H1 (cell line): ENCODE data around the gene CNDP1. TPM values are rescaled to one million over a fixed set of nuclear protein-coding genes. Genes with fewer than 3 reads are reported as not detected.

Source experiments
- CTCF ChIA-PET: fragments of 300-600 bp; sonication (Branson Sonifier 250); formaldehyde crosslinking; loops from one replicate; lab custom pipeline; 2021; ENCODE audit not compliant: partially characterized antibody; lab: Charles Lee
- POLR2A ChIA-PET: fragments of 300-600 bp; sonication (Branson Sonifier 250); formaldehyde crosslinking; loops from one replicate; lab custom pipeline; 2021; ENCODE audit warnings: inconsistent platforms; ENCODE audit not compliant: partially characterized antibody; lab: Charles Lee
- DNase-seq, 2 experiments: peaks; one replicate each; pipeline versions ENCODE4 v3.0.0 to v3.0.0-alpha.2; 2010 to 2022; ENCODE audit warnings: low spot score in 2 of 2, low read depth in 1 of 2, mixed read lengths in 1 of 2
- FAIRE-seq: peaks from 2 replicates; lab custom pipeline; 2011; peaks lifted over from hg19 to GRCh38; lab: Jason Lieb, UNC
- H2AFZ ChIP-seq: 2 replicates; pipeline ENCODE4 v1.8.1; 2012; ENCODE audit warnings: low read length, inconsistent platforms
- H2AK5ac ChIP-seq: 2 replicates; pipeline ENCODE4 v1.6.1; 2013; ENCODE audit warnings: low read depth, low read length
- H2BK120ac ChIP-seq: replicated peaks from 2 replicates; pipeline ENCODE3; 2013; ENCODE audit warnings: low read depth, low read length, inconsistent platforms
- H2BK12ac ChIP-seq: 2 replicates; pipeline ENCODE4 v1.6.1; 2013; ENCODE audit warnings: low read depth, low read length
- H2BK15ac ChIP-seq: 2 replicates; pipeline ENCODE4 v1.6.1; 2013; ENCODE audit warnings: low read length
- H2BK20ac ChIP-seq: 2 replicates; pipeline ENCODE4 v1.6.1; 2013; ENCODE audit warnings: low read length
- H2BK5ac ChIP-seq: 2 replicates; pipeline ENCODE4 v1.6.1; 2013; ENCODE audit warnings: low read depth, low read length
- H3K14ac ChIP-seq: 2 replicates; pipeline ENCODE4 v1.6.1; 2013; ENCODE audit warnings: inconsistent platforms; ENCODE audit not compliant: insufficient read length
- H3K18ac ChIP-seq: 2 replicates; pipeline ENCODE4 v1.6.1; 2013; ENCODE audit warnings: low read length; ENCODE audit errors: extremely low read depth
- H3K23ac ChIP-seq: 2 replicates; pipeline ENCODE4 v1.6.1; 2013; ENCODE audit warnings: inconsistent platforms; ENCODE audit not compliant: insufficient read length
- H3K23me2 ChIP-seq: 2 replicates; pipeline ENCODE4 v1.6.1; 2013; ENCODE audit warnings: low read depth, low read length
- H3K27ac ChIP-seq: 2 replicates; pipeline ENCODE4 v1.6.1; 2011; ENCODE audit warnings: low read depth, low read length, inconsistent platforms
- H3K27me3 ChIP-seq, 4 experiments: replicated peaks in 1 of 4; 1 replicate in 1 of 4; 2 replicates in 3 of 4; pipeline versions ENCODE4 v1.6.1 to v1.8.1; 2011 to 2013; ENCODE audit warnings: low read length in 3 of 4, mild to moderate bottlenecking in 3 of 4, inconsistent platforms in 2 of 4, mixed read lengths in 2 of 4, moderate library complexity in 1 of 4; ENCODE audit not compliant: control insufficient read depth in 3 of 4, insufficient read depth in 3 of 4; ENCODE audit errors: extremely low read depth in 1 of 4
- H3K36me3 ChIP-seq, 4 experiments: 2 replicates each; pipeline versions ENCODE4 v1.6.1 to v1.8.1; 2011 to 2013; ENCODE audit warnings: mild to moderate bottlenecking in 4 of 4, low read length in 3 of 4, moderate library complexity in 2 of 4, control low read depth in 1 of 4, inconsistent platforms in 1 of 4; ENCODE audit not compliant: insufficient read depth in 4 of 4, control insufficient read depth in 2 of 4
- H3K4ac ChIP-seq: replicated peaks from 2 replicates; pipeline ENCODE3; 2013; ENCODE audit warnings: low read length, low read depth, mixed read lengths, inconsistent platforms; ENCODE audit not compliant: insufficient read length
- H3K4me1 ChIP-seq, 4 experiments: replicated peaks in 1 of 4; 1 replicate in 1 of 4; 2 replicates in 3 of 4; pipeline versions ENCODE4 v1.6.1 to v1.8.1; 2011 to 2013; ENCODE audit warnings: low read length in 3 of 4, inconsistent platforms in 2 of 4, mixed read lengths in 1 of 4; ENCODE audit not compliant: insufficient read depth in 4 of 4, control insufficient read depth in 3 of 4
- H3K4me2 ChIP-seq, 2 experiments: 2 replicates each; pipeline versions ENCODE4 v1.6.1 to v1.8.1; 2011 to 2013; ENCODE audit warnings: low read depth in 2 of 2, low read length in 2 of 2, control low read depth in 1 of 2, inconsistent platforms in 1 of 2, mild to moderate bottlenecking in 1 of 2; ENCODE audit not compliant: insufficient read depth in 1 of 2
- H3K4me3 ChIP-seq, 4 experiments: fragments of 200-600, 300-600 bp in 1 of 4; sonication (generic), shearing (Covaris generic), sonication (Bioruptor Twin) in 1 of 4; 2 replicates each; pipeline versions ENCODE4 v1.5.1 to v1.8.1; 2011 to 2016; ENCODE audit warnings: low read length in 4 of 4, low read depth in 3 of 4, control low read depth in 2 of 4, inconsistent platforms in 2 of 4, mild to moderate bottlenecking in 2 of 4, mixed read lengths in 1 of 4, moderate library complexity in 1 of 4; ENCODE audit not compliant: insufficient read depth in 2 of 4; ENCODE audit errors: extremely low read depth in 1 of 4
- H3K56ac ChIP-seq: replicated peaks from 2 replicates; pipeline ENCODE3; 2013; ENCODE audit warnings: low read depth, mild to moderate bottlenecking, mixed read lengths, low read length, inconsistent platforms; ENCODE audit not compliant: insufficient read length
- H3K79me1 ChIP-seq: 2 replicates; pipeline ENCODE4 v1.6.1; 2013; ENCODE audit warnings: low read depth, low read length, control low read depth
- H3K79me2 ChIP-seq, 2 experiments: 2 replicates each; pipeline versions ENCODE4 v1.6.1 to v1.8.1; 2012 to 2013; ENCODE audit warnings: low read length in 2 of 2, mild to moderate bottlenecking in 2 of 2, inconsistent platforms in 1 of 2; ENCODE audit not compliant: insufficient read depth in 2 of 2, control insufficient read depth in 1 of 2
- H3K9ac ChIP-seq, 4 experiments: replicated peaks in 1 of 4; 1 replicate in 1 of 4; 2 replicates in 3 of 4; pipeline versions ENCODE4 v1.6.1 to v1.8.1; 2011 to 2013; ENCODE audit warnings: low read depth in 3 of 4, low read length in 3 of 4, control low read depth in 2 of 4, mild to moderate bottlenecking in 2 of 4, moderate library complexity in 2 of 4, inconsistent platforms in 1 of 4; ENCODE audit errors: extremely low read depth in 1 of 4
- H3K9me3 ChIP-seq, 2 experiments: 2 replicates each; pipeline versions ENCODE4 v1.6.1 to v1.8.1; 2012 to 2013; ENCODE audit warnings: mild to moderate bottlenecking in 2 of 2, moderate library complexity in 2 of 2, control low read depth in 1 of 2, inconsistent platforms in 1 of 2, low read depth in 1 of 2, low read length in 1 of 2, mixed read lengths in 1 of 2; ENCODE audit not compliant: insufficient read depth in 2 of 2
- H4K20me1 ChIP-seq, 2 experiments: replicated peaks in 1 of 2; 2 replicates each; pipeline versions ENCODE3 to v1.8.1; 2011 to 2013; ENCODE audit warnings: inconsistent platforms in 2 of 2, low read length in 2 of 2, mild to moderate bottlenecking in 1 of 2; ENCODE audit not compliant: insufficient read depth in 2 of 2, control insufficient read depth in 1 of 2
- H4K5ac ChIP-seq: 2 replicates; pipeline ENCODE4 v1.6.1; 2013; ENCODE audit warnings: low read length, low read depth, mixed read lengths, inconsistent platforms; ENCODE audit not compliant: insufficient read length
- H4K8ac ChIP-seq: 2 replicates; pipeline ENCODE4 v1.8.0; 2013; ENCODE audit warnings: mild to moderate bottlenecking, moderate library complexity, low read length, inconsistent platforms; ENCODE audit not compliant: insufficient read depth; ENCODE audit errors: extremely low read depth
- H4K91ac ChIP-seq: replicated peaks from 2 replicates; pipeline ENCODE3; 2013; ENCODE audit warnings: low read length, mixed read lengths, inconsistent platforms; ENCODE audit not compliant: insufficient read length
- BRCA1 ChIP-seq: IDR thresholded peaks from 2 replicates; pipeline ENCODE4 v1.6.1; 2012; ENCODE audit warnings: low read depth, low read length, improper control_type of control experiment
- E2F6 ChIP-seq: IDR thresholded peaks from 2 replicates; pipeline ENCODE4 v1.6.1; 2012; ENCODE audit warnings: inconsistent platforms
- EZH2 ChIP-seq: fragments of 200-600 bp; sonication (generic); IDR thresholded peaks from 2 replicates; pipeline ENCODE4 v1.7.1; 2012; ENCODE audit warnings: low read depth, mild to moderate bottlenecking, moderate library complexity, low read length, inconsistent platforms; ENCODE audit not compliant: severe bottlenecking
- GTF2F1 ChIP-seq: IDR thresholded peaks from 2 replicates; pipeline ENCODE4 v1.6.1; 2012; ENCODE audit warnings: low read depth, low read length, improper control_type of control experiment, borderline replicate concordance
- MAFK ChIP-seq: IDR thresholded peaks from 2 replicates; pipeline ENCODE4 v1.6.1; 2012; ENCODE audit warnings: low read depth, mild to moderate bottlenecking, improper control_type of control experiment, low read length
- MAX ChIP-seq: IDR thresholded peaks from 2 replicates; pipeline ENCODE4 v1.6.1; 2012; ENCODE audit warnings: inconsistent platforms
- POU5F1 ChIP-seq: IDR thresholded peaks from 2 replicates; pipeline ENCODE4 v1.6.1; 2011; ENCODE audit warnings: low read depth, mild to moderate bottlenecking, low read length, moderate library complexity
- RBBP5 ChIP-seq: IDR thresholded peaks from 2 replicates; pipeline ENCODE4 v1.7.1; 2012; ENCODE audit warnings: low read depth, mild to moderate bottlenecking, inconsistent platforms, low read length, moderate library complexity, borderline replicate concordance
- SIX5 ChIP-seq: IDR thresholded peaks from 2 replicates; pipeline ENCODE4 v1.6.1; 2011; ENCODE audit warnings: mild to moderate bottlenecking, low read depth, low read length
- SP2 ChIP-seq: IDR thresholded peaks from 2 replicates; pipeline ENCODE4 v1.6.1; 2012; ENCODE audit warnings: mild to moderate bottlenecking, low read length, inconsistent platforms
- SRF ChIP-seq: IDR thresholded peaks from 2 replicates; pipeline ENCODE4 v1.6.1; 2011; ENCODE audit warnings: mild to moderate bottlenecking, low read depth, low read length, moderate library complexity
- WGBS, 2 experiments: shearing (Covaris generic) in 1 of 2; methylation state at CpG; one replicate each; pipeline versions ENCODE4 v1.1.6 to v1.1.7; 2013 to 2015; ENCODE audit warnings: low lambda C conversion rate in 2 of 2, mixed read lengths in 2 of 2, inconsistent platforms in 1 of 2, low coverage in 1 of 2, missing lambda C conversion rate in 1 of 2; ENCODE audit not compliant: insufficient replicate concordance in 2 of 2, insufficient coverage in 1 of 2, insufficient read length in 1 of 2; ENCODE audit errors: extremely low coverage in 1 of 2, missing lambda C conversion rate in 1 of 2; 5-methylcytosine and 5-hydroxymethylcytosine counted together
- polyA plus RNA-seq, 7 experiments: library from polyadenylated mRNA; depleted of rRNA in 3 of 7; stranded (reverse) in 5 of 7; unstranded in 2 of 7; fragments of >200 nt in 5 of 7; fragments of 200-250 nt in 2 of 7; gene quantifications; 1 replicate in 5 of 7; 2 replicates in 1 of 7; 4 replicates in 1 of 7; pipeline versions ENCODE4 v1.2.1 to v1.2.3, GENCODE V29; 2011 to 2013; ENCODE audit warnings: missing spikeins in 2 of 7, mixed read lengths in 2 of 7
- total RNA-seq: library from RNA; stranded (reverse); fragmentation: NEBNext Ultra II Directional; extraction: Animal tissue kit (Norgen Biotek cat#: 25700); gene quantifications from 2 replicates; pipeline ENCODE4 v1.2.1, GENCODE V29; 2021

Gene CNDP1
- total and polyA plus RNA-seq, 2 of the 8 experiments (the other 6 are each of a cell fraction or from before 2014, with no cell fraction given) = 0.09 TPM; not detected in 1

- Histone ChIP-seq H2BK5ac (no peak overlapping the region), H3K18ac (no peak overlapping the region), H2BK120ac (no peak overlapping the region), H3K4ac (no peak overlapping the region), H3K4me1 (peaks cover 0 to 2% (median under 1%) of the 10 kb centered on the region in 4 experiments; a peak in 2 of 7 replicates), H2BK15ac (no peak overlapping the region), H3K79me1 (no peaks in the 10 kb centered on the region), H3K4me3 (no peak overlapping the region), H3K36me3 (no peaks in the 10 kb centered on the region), H3K27me3 (no peaks in the 10 kb centered on the region), H2BK20ac (no peak overlapping the region), H4K91ac (no peak overlapping the region), H3K23me2 (peaks cover 5% of the 10 kb centered on the region; the same call in 1 of the 2 replicates), H3K27ac (no peak overlapping the region), H3K14ac (no peak overlapping the region), H3K79me2 (no peaks in the 10 kb centered on the region), H4K5ac (no peak overlapping the region), H3K9me3 (no peaks in the 10 kb centered on the region), H3K9ac (no peak overlapping the region), H3K23ac (no peak overlapping the region), H3K56ac (no peak overlapping the region), H2BK12ac (no peak overlapping the region), H4K8ac (no peak overlapping the region), H4K20me1 (peaks cover 0 to 2% of the 10 kb centered on the region in 2 experiments), H2AK5ac (no peak overlapping the region), H2AFZ (no peak overlapping the region), H3K4me2 (no peak overlapping the region)
- WGBS, 2 experiments = 92% methylated on average over 2 of the region's 2 CpGs; no CpG with 5 or more reads in 1 of the 2 experiments
- DNase-seq = no peak
- ChIA-PET POLR2A (no interaction called here), CTCF (no interaction called here)
- FAIRE-seq = no peak
- TF ChIP-seq MAX = no peak
- no peak for TF ChIP-seq SP2
- TF ChIP-seq GTF2F1 = no peak
- TF ChIP-seq BRCA1 = no peak
- TF ChIP-seq SRF = no peak
- no peak for TF ChIP-seq EZH2
- no peak for TF ChIP-seq SIX5
- TF ChIP-seq POU5F1 = no peak
- TF ChIP-seq RBBP5 = no peak
- no peak for TF ChIP-seq E2F6
- TF ChIP-seq MAFK = no peak
These were observed 40.6 kb downstream of the CNDP1 start for GRCh38 chr18:74574916-74575315.
